HepG2 (cell line): ENCODE data around the gene RBM28. TPM values are rescaled to one million over a fixed set of nuclear protein-coding genes. Genes with fewer than 3 reads are reported as not detected.

Experiments
- CERS6 ChIP-seq: sonication (generic); formaldehyde crosslinking; IDR thresholded peaks from 2 replicates; pipeline ENCODE4 v1.5.0; 2020; ENCODE audit warnings: missing genetic modification reagents
- HNRNPLL ChIP-seq: fragments of 200-400 bp; formaldehyde crosslinking; IDR thresholded peaks from 2 replicates; pipeline ENCODE4 v1.6.1; 2017; ENCODE audit warnings: mild to moderate bottlenecking, low read depth, low read length; ENCODE audit not compliant: poor library complexity, severe bottlenecking
- KIAA2018 ChIP-seq: sonication (generic); formaldehyde crosslinking; IDR thresholded peaks from 2 replicates; pipeline ENCODE4 v1.5.0; 2020; ENCODE audit warnings: mild to moderate bottlenecking, missing genetic modification reagents, borderline replicate concordance
- PLSCR1 ChIP-seq: sonication (generic); formaldehyde crosslinking; IDR thresholded peaks from 2 replicates; pipeline ENCODE4 v1.5.0; 2020; ENCODE audit warnings: missing genetic modification reagents, mild to moderate bottlenecking, borderline replicate concordance
- SRSF4 ChIP-seq: fragments of 200-400 bp; formaldehyde crosslinking; IDR thresholded peaks from one replicate; pipeline ENCODE4 v1.6.1; 2018; ENCODE audit warnings: mild to moderate bottlenecking, low read depth, low read length, moderate library complexity; ENCODE audit not compliant: poor library complexity, severe bottlenecking
- ZBTB8A ChIP-seq: sonication (generic); formaldehyde crosslinking; IDR thresholded peaks from 2 replicates; pipeline ENCODE4 v1.4.0; 2020; ENCODE audit warnings: mild to moderate bottlenecking, low read depth, missing genetic modification reagents, borderline replicate concordance
- ZNF160 ChIP-seq: sonication (generic); formaldehyde crosslinking; IDR thresholded peaks from 2 replicates; pipeline ENCODE4 v1.8.0; 2022; ENCODE audit warnings: mild to moderate bottlenecking, inconsistent platforms, missing genetic modification reagents
- ZNF44 ChIP-seq: sonication (generic); formaldehyde crosslinking; IDR thresholded peaks from 2 replicates; pipeline ENCODE4 v1.5.1; 2020; ENCODE audit warnings: mild to moderate bottlenecking, missing genetic modification reagents
- polyA plus RNA-seq, 8 experiments: library from polyadenylated mRNA; depleted of rRNA in 3 of 8; stranded (reverse) in 7 of 8; unstranded in 1 of 8; fragments of >200 nt; fragmentation: Illumina TruSeq in 4 of 8; extraction: Trizol in 4 of 8; gene quantifications; 2 replicates each; pipeline versions ENCODE4 v1.2.1 to v1.2.3, GENCODE V29; 2011 to 2016; ENCODE audit warnings: low read depth in 4 of 8, missing spikeins in 1 of 8, mixed read lengths in 1 of 8; ENCODE audit not compliant: insufficient read depth in 1 of 8
- total RNA-seq, 5 experiments: library from RNA; depleted of rRNA; stranded (reverse); fragments of >200 nt; fragmentation: Illumina TruSeq; extraction: Trizol; gene quantifications; 2 replicates each; pipeline ENCODE4 v1.2.3, GENCODE V29; 2016; ENCODE audit warnings: low read depth in 1 of 5
- TF ChIP-seq, protein P1 (sequence below): sonication (generic); formaldehyde crosslinking; IDR thresholded peaks from 2 replicates; pipeline ENCODE4 v1.5.0; 2020; ENCODE audit warnings: mild to moderate bottlenecking, missing genetic modification reagents
- TF ChIP-seq, protein P2 (sequence below): sonication (generic); formaldehyde crosslinking; IDR thresholded peaks from 2 replicates; pipeline ENCODE4 v1.4.0; 2020; ENCODE audit warnings: missing genetic modification reagents
- TF ChIP-seq, protein P3 (sequence below): sonication (generic); formaldehyde crosslinking; IDR thresholded peaks from 2 replicates; pipeline ENCODE4 v1.9.0; 2021; ENCODE audit warnings: missing genetic modification reagents, borderline replicate concordance

Gene RBM28
- total and polyA plus RNA-seq, 2 of the 13 experiments (the other 11 are each of a cell fraction or from before 2014, with no cell fraction given), result 20.5 to 49.0 TPM

DNA sequence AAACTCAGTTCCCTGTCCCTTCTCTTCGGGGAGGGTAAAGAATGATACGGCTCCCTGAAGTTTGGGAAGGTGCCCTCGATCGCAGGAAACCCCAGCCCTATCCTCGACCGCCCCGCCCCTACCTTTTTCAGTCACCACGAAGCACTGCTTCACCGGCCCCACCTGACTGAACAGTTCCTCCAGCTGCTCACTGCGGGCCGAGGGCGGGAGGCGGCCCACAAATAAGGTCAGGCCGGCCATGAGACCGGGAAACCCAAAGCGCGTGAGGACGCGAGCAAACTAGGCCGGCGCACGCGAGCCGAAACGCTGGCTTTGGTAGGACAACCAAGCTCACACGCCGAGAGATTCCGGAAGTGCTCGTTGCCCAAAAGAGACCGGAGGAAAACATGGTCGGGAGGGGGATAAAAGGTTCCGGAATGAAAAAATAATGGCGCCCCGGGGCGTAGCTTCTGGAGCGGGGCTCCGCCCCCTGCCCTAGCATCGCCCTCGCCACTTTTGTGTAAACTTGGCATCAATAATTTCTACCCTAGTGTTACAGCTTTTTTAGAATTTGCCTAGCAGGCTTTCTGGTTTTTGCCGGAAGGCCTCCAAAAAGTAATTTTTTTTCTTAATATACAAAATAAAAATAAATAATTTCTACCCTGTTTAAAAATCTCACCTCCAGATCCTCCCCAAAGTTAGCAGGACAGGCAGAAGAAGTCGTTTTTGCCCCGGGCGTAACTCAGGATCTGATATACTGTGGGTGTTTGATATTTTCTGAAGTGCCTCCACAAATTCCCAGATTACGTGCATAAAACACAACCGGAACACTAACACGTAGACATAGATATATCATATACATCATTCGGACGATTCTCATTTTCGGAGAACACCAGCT lies at the start of gene RBM28 (continued):
- TF ChIP-seq KIAA2018 (CRISPR knock-in tag), result no peak
- TF ChIP-seq, protein P1, sequence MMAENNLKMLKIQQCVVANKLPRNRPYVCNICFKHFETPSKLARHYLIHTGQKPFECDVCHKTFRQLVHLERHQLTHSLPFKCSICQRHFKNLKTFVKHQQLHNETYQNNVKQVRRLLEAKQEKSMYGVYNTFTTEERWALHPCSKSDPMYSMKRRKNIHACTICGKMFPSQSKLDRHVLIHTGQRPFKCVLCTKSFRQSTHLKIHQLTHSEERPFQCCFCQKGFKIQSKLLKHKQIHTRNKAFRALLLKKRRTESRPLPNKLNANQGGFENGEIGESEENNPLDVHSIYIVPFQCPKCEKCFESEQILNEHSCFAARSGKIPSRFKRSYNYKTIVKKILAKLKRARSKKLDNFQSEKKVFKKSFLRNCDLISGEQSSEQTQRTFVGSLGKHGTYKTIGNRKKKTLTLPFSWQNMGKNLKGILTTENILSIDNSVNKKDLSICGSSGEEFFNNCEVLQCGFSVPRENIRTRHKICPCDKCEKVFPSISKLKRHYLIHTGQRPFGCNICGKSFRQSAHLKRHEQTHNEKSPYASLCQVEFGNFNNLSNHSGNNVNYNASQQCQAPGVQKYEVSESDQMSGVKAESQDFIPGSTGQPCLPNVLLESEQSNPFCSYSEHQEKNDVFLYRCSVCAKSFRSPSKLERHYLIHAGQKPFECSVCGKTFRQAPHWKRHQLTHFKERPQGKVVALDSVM (CRISPR knock-in tag), result peak; percentile 73; the same call in 1 of the 2 replicates
- TF ChIP-seq, protein P2, sequence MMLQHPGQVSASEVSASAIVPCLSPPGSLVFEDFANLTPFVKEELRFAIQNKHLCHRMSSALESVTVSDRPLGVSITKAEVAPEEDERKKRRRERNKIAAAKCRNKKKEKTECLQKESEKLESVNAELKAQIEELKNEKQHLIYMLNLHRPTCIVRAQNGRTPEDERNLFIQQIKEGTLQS, result peak; percentile 74; the same call in 1 of the 2 replicates
- no peak for TF ChIP-seq SRSF4
- peak; percentile 69 for TF ChIP-seq HNRNPLL
- peak; percentile 99 for TF ChIP-seq ZNF44 (CRISPR knock-in tag)
- peak; percentile 72; the same call in 1 of the 2 replicates for TF ChIP-seq PLSCR1 (CRISPR knock-in tag)
- TF ChIP-seq, protein P3, sequence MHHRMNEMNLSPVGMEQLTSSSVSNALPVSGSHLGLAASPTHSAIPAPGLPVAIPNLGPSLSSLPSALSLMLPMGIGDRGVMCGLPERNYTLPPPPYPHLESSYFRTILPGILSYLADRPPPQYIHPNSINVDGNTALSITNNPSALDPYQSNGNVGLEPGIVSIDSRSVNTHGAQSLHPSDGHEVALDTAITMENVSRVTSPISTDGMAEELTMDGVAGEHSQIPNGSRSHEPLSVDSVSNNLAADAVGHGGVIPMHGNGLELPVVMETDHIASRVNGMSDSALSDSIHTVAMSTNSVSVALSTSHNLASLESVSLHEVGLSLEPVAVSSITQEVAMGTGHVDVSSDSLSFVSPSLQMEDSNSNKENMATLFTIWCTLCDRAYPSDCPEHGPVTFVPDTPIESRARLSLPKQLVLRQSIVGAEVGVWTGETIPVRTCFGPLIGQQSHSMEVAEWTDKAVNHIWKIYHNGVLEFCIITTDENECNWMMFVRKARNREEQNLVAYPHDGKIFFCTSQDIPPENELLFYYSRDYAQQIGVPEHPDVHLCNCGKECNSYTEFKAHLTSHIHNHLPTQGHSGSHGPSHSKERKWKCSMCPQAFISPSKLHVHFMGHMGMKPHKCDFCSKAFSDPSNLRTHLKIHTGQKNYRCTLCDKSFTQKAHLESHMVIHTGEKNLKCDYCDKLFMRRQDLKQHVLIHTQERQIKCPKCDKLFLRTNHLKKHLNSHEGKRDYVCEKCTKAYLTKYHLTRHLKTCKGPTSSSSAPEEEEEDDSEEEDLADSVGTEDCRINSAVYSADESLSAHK (CRISPR knock-in tag), result peak; percentile 94; the same call in 1 of the 2 replicates
- no peak; the same call in 1 of the 2 replicates for TF ChIP-seq CERS6
- peak; percentile 98 for TF ChIP-seq ZNF160 (CRISPR knock-in tag)
- peak; percentile 86 for TF ChIP-seq ZBTB8A (CRISPR knock-in tag)
